ENCODE measurements around the gene CHMP1A. TPM values are rescaled to one million over a fixed set of nuclear protein-coding genes. Genes with fewer than 3 reads are reported as not detected.
"Not testable (repeated sequence)": the region's sequence is repeated elsewhere in the genome, so short reads cannot be mapped to it uniquely, and the experiment has no call there.

The CHMP1A gene
- total and polyA plus RNA-seq, 2 of the 8 experiments (the other 6 are each of a cell fraction or from before 2014, with no cell fraction given) = 64.4 to 75.8 TPM

GRCh38 chr16:89664238-89664637 is 6.7 kb upstream of the CHMP1A start:
- H3K79me2 ChIP-seq (ENCODE audit: control insufficient read depth in 1 of 2, insufficient read depth in 2 of 2, low read length in 2 of 2); H3K4me2 ChIP-seq (ENCODE audit: insufficient read depth in 1 of 2, low read depth in 2 of 2, low read length in 2 of 2); H3K18ac ChIP-seq (ENCODE audit: extremely low read depth, low read length); H2BK15ac ChIP-seq (ENCODE audit: low read length); H2AK5ac ChIP-seq (ENCODE audit: low read depth, low read length); H2BK12ac ChIP-seq (ENCODE audit: low read depth, low read length); H3K56ac ChIP-seq (replicated peaks; ENCODE audit: insufficient read length, low read depth, low read length); H3K79me1 ChIP-seq (ENCODE audit: low read depth, low read length); H4K8ac ChIP-seq (ENCODE audit: extremely low read depth, insufficient read depth, low read length); H2BK5ac ChIP-seq (ENCODE audit: low read depth, low read length); DNase-seq (ENCODE audit: low read depth in 1 of 2, low spot score in 2 of 2); H4K20me1 ChIP-seq (replicated peaks in 1 of 2; ENCODE audit: control insufficient read depth in 1 of 2, insufficient read depth in 2 of 2, low read length in 2 of 2); H2AFZ ChIP-seq (ENCODE audit: low read length); H3K4me1 ChIP-seq (replicated peaks in 1 of 4; ENCODE audit: control insufficient read depth in 3 of 4, insufficient read depth in 4 of 4, low read length in 3 of 4); H2BK20ac ChIP-seq (ENCODE audit: low read length); H4K5ac ChIP-seq (ENCODE audit: insufficient read length, low read depth, low read length); H3K27ac ChIP-seq (ENCODE audit: low read depth, low read length); H3K23me2 ChIP-seq (ENCODE audit: low read depth, low read length); H2BK120ac ChIP-seq (replicated peaks; ENCODE audit: low read depth, low read length); H3K4ac ChIP-seq (replicated peaks; ENCODE audit: insufficient read length, low read depth, low read length); H3K9ac ChIP-seq (replicated peaks in 1 of 4; ENCODE audit: extremely low read depth in 1 of 4, low read depth in 3 of 4, low read length in 3 of 4); H3K14ac ChIP-seq (ENCODE audit: insufficient read length); H3K23ac ChIP-seq (ENCODE audit: insufficient read length); H4K91ac ChIP-seq (replicated peaks; ENCODE audit: insufficient read length, low read length); FAIRE-seq; H3K4me3 ChIP-seq (ENCODE audit: extremely low read depth in 1 of 4, insufficient read depth in 2 of 4, low read depth in 3 of 4, low read length in 4 of 4); H3K27me3 ChIP-seq (replicated peaks in 1 of 4; ENCODE audit: control insufficient read depth in 3 of 4, extremely low read depth in 1 of 4, insufficient read depth in 3 of 4, low read length in 3 of 4): not testable (repeated sequence)
- peaks cover 0 to 22% (median 12%) of the 10 kb centered on the region in 4 experiments; a peak in 6 of 8 replicates for H3K36me3 ChIP-seq (ENCODE audit: control insufficient read depth in 2 of 4, insufficient read depth in 4 of 4, low read length in 3 of 4)
- ChIA-PET CTCF (ENCODE audit: partially characterized antibody) (interaction anchor here (0.7 to 1.0 kb wide), 5 partner anchors 11 to 64 kb away, joined by 3 to 4 read pairs (median 3); no protein-coding TSS in a partner anchor), POLR2A (ENCODE audit: partially characterized antibody) (interaction anchor here (1.3 kb wide), 1 partner anchor 19 kb away, joined by 4 read pairs; no protein-coding TSS in a partner anchor)
- H3K9me3 ChIP-seq (ENCODE audit: insufficient read depth in 2 of 2, low read depth in 1 of 2, low read length in 1 of 2) = peaks cover 5 to 10% of the 10 kb centered on the region in 2 experiments; a peak in 3 of 4 replicates
- WGBS, 2 experiments (ENCODE audit: extremely low coverage in 1 of 2, insufficient coverage in 1 of 2, insufficient read length in 1 of 2, insufficient replicate concordance in 2 of 2, low coverage in 1 of 2, low lambda C conversion rate in 2 of 2, missing lambda C conversion rate in 1 of 2) = 94% methylated on average over 10 of the region's 11 CpGs; no CpG with 5 or more reads in 1 of the 2 experiments

All from H1 (cell line).